Umbilical cord (tissue), 2 donors: ENCODE results near the gene HSD17B10. TPM values are rescaled to one million over a fixed set of nuclear protein-coding genes. Genes with fewer than 3 reads are reported as not detected.
"Not testable (repeated sequence)": the region's sequence is repeated elsewhere in the genome, so short reads cannot be mapped to it uniquely, and the experiment has no call there.

ENCODE experiments used
- DNase-seq: peaks from one replicate; pipeline ENCODE4 v3.0.0-alpha.2; 2015; ENCODE audit warnings: low spot score
- total RNA-seq: library from RNA; depleted of rRNA; stranded (reverse); fragments of >200 nt; gene quantifications from one replicate; pipeline ENCODE4 v1.2.3, GENCODE V29; 2014; ENCODE audit warnings: low replicate concordance; ENCODE audit not compliant: insufficient read depth

Gene HSD17B10
- total RNA-seq, 1 donor from 2014 or later, result 45.3 TPM

- no peak for DNase-seq
Measured at GRCh38 chrX:53438174-53438831, 4.1 kb upstream of the HSD17B10 start.

- no peak for DNase-seq
Measured at GRCh38 chrX:53437206-53437605, 3.0 kb upstream of the HSD17B10 start.

GRCh38 chrX:53435997-53436396 is 1.8 kb upstream of the HSD17B10 start:
- DNase-seq, result peak; percentile 61

- no peak for DNase-seq
Measured at GRCh38 chrX:53430231-53430630, 3.9 kb downstream of the HSD17B10 start.

GRCh38 chrX:53429755-53430154 is 4.4 kb downstream of the HSD17B10 start:
- no peak for DNase-seq

- DNase-seq, result no peak
Measured at GRCh38 chrX:53422861-53423306, 11.3 kb downstream of the HSD17B10 start, which contains the start of gene RIBC1. TSS of gene RIBC1 (plus strand) at chrX:53422873. CDS start at chrX:53426277, 3,404 bp downstream.

- DNase-seq, result peak; percentile 98
Measured at GRCh38 chrX:53422086-53422860, 11.9 kb downstream of the HSD17B10 start, which contains the start of gene SMC1A. TSS of gene SMC1A (minus strand) at chrX:53422654. CDS start at chrX:53422600, 54 bp downstream.

- DNase-seq, result no peak
Measured at GRCh38 chrX:53421772-53422085, 12.4 kb downstream of the HSD17B10 start.

GRCh38 chrX:53421125-53421524 is 13.0 kb downstream of the HSD17B10 start:
- DNase-seq, result no peak

- not testable (repeated sequence) for DNase-seq
Measured at GRCh38 chrX:53420351-53420750, 13.8 kb downstream of the HSD17B10 start.

GRCh38 chrX:53412446-53412845 is 21.7 kb downstream of the HSD17B10 start:
- no peak for DNase-seq

GRCh38 chrX:53403535-53403934 is 30.6 kb downstream of the HSD17B10 start:
- DNase-seq, result no peak

- DNase-seq, result no peak
Measured at GRCh38 chrX:53398216-53398615, 36.0 kb downstream of the HSD17B10 start.

GRCh38 chrX:53395605-53396298 is 38.4 kb downstream of the HSD17B10 start:
- no peak for DNase-seq

GRCh38 chrX:53383376-53384076 is 50.6 kb downstream of the HSD17B10 start:
- DNase-seq, result no peak

Other genes starting within 250 kb of the HSD17B10 start
- 212 TPM for gene KDM5C, start 209.2 kb downstream of the HSD17B10 start, total RNA-seq
- 3.1 TPM for gene IQSEC2, start 152.8 kb downstream of the HSD17B10 start, total RNA-seq
- gene SMC1A, start 11.7 kb downstream of the HSD17B10 start, total RNA-seq, result 12.8 TPM
- not detected for gene RIBC1, start 11.5 kb downstream of the HSD17B10 start, total RNA-seq